Smooth muscle cell (in vitro differentiated cells): ENCODE data around the gene HSPG2. TPM values are rescaled to one million over a fixed set of nuclear protein-coding genes. Genes with fewer than 3 reads are reported as not detected.

Experiments
- DNase-seq: peaks from one replicate; lab custom pipeline; 2025; ENCODE audit not compliant: unreplicated experiment; lab: John Stamatoyannopoulos, UW
- H2AFZ ChIP-seq: fragments of 200-600 bp; sonication (generic); 2 replicates; pipeline ENCODE4 v1.6.0; 2016; ENCODE audit warnings: antibody characterized with exemption, low read depth, mild to moderate bottlenecking
- H3F3A ChIP-seq: fragments of 200-600 bp; sonication (generic); 2 replicates; pipeline ENCODE4 v1.6.0; 2017; ENCODE audit warnings: antibody characterized with exemption, low read depth
- H3K27ac ChIP-seq: fragments of 200-600 bp; sonication (generic); 2 replicates; pipeline ENCODE4 v1.5.1; 2016; ENCODE audit warnings: low read depth, mild to moderate bottlenecking
- H3K27me3 ChIP-seq: fragments of 200-600 bp; sonication (generic); 2 replicates; pipeline ENCODE4 v1.6.1; 2016; ENCODE audit warnings: low read depth, mild to moderate bottlenecking
- H3K36me3 ChIP-seq: fragments of 200-600 bp; sonication (generic); 2 replicates; pipeline ENCODE4 v1.5.1; 2016; ENCODE audit warnings: low read depth
- H3K4me1 ChIP-seq: fragments of 200-600 bp; sonication (generic); 2 replicates; pipeline ENCODE4 v1.5.1; 2016; ENCODE audit warnings: low read depth
- H3K4me2 ChIP-seq: fragments of 200-600 bp; sonication (generic); 2 replicates; pipeline ENCODE4 v1.6.0; 2016; ENCODE audit warnings: mild to moderate bottlenecking
- H3K4me3 ChIP-seq: fragments of 200-600 bp; sonication (generic); 2 replicates; pipeline ENCODE4 v1.5.1; 2016; ENCODE audit warnings: mild to moderate bottlenecking
- H3K79me2 ChIP-seq: fragments of 200-600 bp; sonication (generic); 2 replicates; pipeline ENCODE4 v1.6.0; 2016; ENCODE audit warnings: low read depth, mild to moderate bottlenecking
- H3K9ac ChIP-seq: fragments of 200-600 bp; sonication (generic); 2 replicates; pipeline ENCODE4 v1.6.0; 2016; ENCODE audit warnings: low read depth
- H3K9me3 ChIP-seq: fragments of 200-600 bp; sonication (generic); replicated peaks from 2 replicates; pipeline ENCODE4 v1.5.1; 2016; ENCODE audit warnings: low read depth
- H4K20me1 ChIP-seq: fragments of 200-600 bp; sonication (generic); 2 replicates; pipeline ENCODE4 v1.6.0; 2016; ENCODE audit warnings: low read depth
- CTCF ChIP-seq: fragments of 200-600 bp; sonication (generic); IDR thresholded peaks from 2 replicates; pipeline ENCODE4 v1.5.1; 2017; ENCODE audit warnings: borderline replicate concordance, mild to moderate bottlenecking, antibody characterized with exemption; ENCODE audit not compliant: insufficient read depth, poor library complexity, severe bottlenecking
- WGBS: methylation state at CpG from one replicate; pipeline ENCODE4 v1.1.7; 2016; ENCODE audit warnings: low lambda C conversion rate; 5-methylcytosine and 5-hydroxymethylcytosine counted together
- polyA plus RNA-seq: library from polyadenylated mRNA; unstranded; fragments of >200 nt; fragmentation: Nextera tagmentation; extraction: Ambion mirVana; gene quantifications from 2 replicates; pipeline ENCODE4 v1.2.1, GENCODE V29; 2016
- total RNA-seq: library from RNA; depleted of rRNA; stranded (reverse); fragments of >200 nt; gene quantifications from 2 replicates; pipeline ENCODE4 v1.2.3, GENCODE V29; 2014

HSPG2 gene
- total and polyA plus RNA-seq, 2 experiments from 2014 or later = 40.7 to 46.7 TPM

- H3K4me2 ChIP-seq = no peak overlapping the region
- no peaks in the 10 kb centered on the region for H3K4me1 ChIP-seq
- DNase-seq = no peak
- peak overlapping the region; percentile 23 for H3K27ac ChIP-seq
- H3F3A ChIP-seq = no peaks in the 10 kb centered on the region
- no peaks in the 10 kb centered on the region for H3K36me3 ChIP-seq
- H3K4me3 ChIP-seq = no peak overlapping the region
- H3K27me3 ChIP-seq = no peaks in the 10 kb centered on the region
- peaks cover 97% of the 10 kb centered on the region for H4K20me1 ChIP-seq
- H3K9ac ChIP-seq = no peak overlapping the region
- no peaks in the 10 kb centered on the region for H3K9me3 ChIP-seq
- no peak for TF ChIP-seq CTCF
- peaks cover 100% of the 10 kb centered on the region for H3K79me2 ChIP-seq
- H2AFZ ChIP-seq = no peak overlapping the region
Observed at GRCh38 chr1:21775985-21776562, 161.0 kb downstream of the HSPG2 start.

- no peak overlapping the region for H3K4me2 ChIP-seq
- TF ChIP-seq CTCF = no peak
- no peaks in the 10 kb centered on the region for H3K27me3 ChIP-seq
- H2AFZ ChIP-seq = no peak overlapping the region
- no peak overlapping the region for H3K9ac ChIP-seq
- H3K27ac ChIP-seq = peak overlapping the region; percentile 23
- peaks cover 100% of the 10 kb centered on the region for H3K79me2 ChIP-seq
- H3F3A ChIP-seq = no peaks in the 10 kb centered on the region
- H3K4me1 ChIP-seq = no peaks in the 10 kb centered on the region
- no peak overlapping the region for H3K4me3 ChIP-seq
- no peaks in the 10 kb centered on the region for H3K9me3 ChIP-seq
- H4K20me1 ChIP-seq = peaks cover 99% of the 10 kb centered on the region
- no peaks in the 10 kb centered on the region for H3K36me3 ChIP-seq
- 71% methylated on average over 2 of the region's 2 CpGs for WGBS
- no peak for DNase-seq
Observed at GRCh38 chr1:21775550-21775914, 161.6 kb downstream of the HSPG2 start.

GRCh38 chr1:21774835-21775549 is 162.1 kb downstream of the HSPG2 start:
- Histone ChIP-seq H3K4me3 (no peak overlapping the region), H3K9ac (no peak overlapping the region), H3K4me2 (no peak overlapping the region), H3K79me2 (peaks cover 100% of the 10 kb centered on the region), H3K4me1 (no peaks in the 10 kb centered on the region), H2AFZ (no peak overlapping the region), H3K27ac (no peak overlapping the region), H4K20me1 (peaks cover 99% of the 10 kb centered on the region), H3K36me3 (no peaks in the 10 kb centered on the region), H3F3A (no peaks in the 10 kb centered on the region), H3K9me3 (no peaks in the 10 kb centered on the region), H3K27me3 (no peaks in the 10 kb centered on the region)
- no peak for TF ChIP-seq CTCF
- 96% methylated on average over 15 of the region's 15 CpGs for WGBS
- no peak for DNase-seq

GRCh38 chr1:21773585-21773984 is 163.5 kb downstream of the HSPG2 start:
- no peak overlapping the region for H3K27ac ChIP-seq
- no peak for TF ChIP-seq CTCF
- peaks cover 99% of the 10 kb centered on the region for H4K20me1 ChIP-seq
- no peaks in the 10 kb centered on the region for H3K9me3 ChIP-seq
- no peak for DNase-seq
- H3K36me3 ChIP-seq = no peaks in the 10 kb centered on the region
- H2AFZ ChIP-seq = no peak overlapping the region
- H3K4me3 ChIP-seq = no peak overlapping the region
- 91% methylated on average over 3 of the region's 3 CpGs for WGBS
- peaks cover 100% of the 10 kb centered on the region for H3K79me2 ChIP-seq
- H3K27me3 ChIP-seq = no peaks in the 10 kb centered on the region
- H3K9ac ChIP-seq = no peak overlapping the region
- H3K4me2 ChIP-seq = no peak overlapping the region
- no peaks in the 10 kb centered on the region for H3F3A ChIP-seq
- H3K4me1 ChIP-seq = no peaks in the 10 kb centered on the region
